ENCODE data around the gene PHF2.

DNA sequence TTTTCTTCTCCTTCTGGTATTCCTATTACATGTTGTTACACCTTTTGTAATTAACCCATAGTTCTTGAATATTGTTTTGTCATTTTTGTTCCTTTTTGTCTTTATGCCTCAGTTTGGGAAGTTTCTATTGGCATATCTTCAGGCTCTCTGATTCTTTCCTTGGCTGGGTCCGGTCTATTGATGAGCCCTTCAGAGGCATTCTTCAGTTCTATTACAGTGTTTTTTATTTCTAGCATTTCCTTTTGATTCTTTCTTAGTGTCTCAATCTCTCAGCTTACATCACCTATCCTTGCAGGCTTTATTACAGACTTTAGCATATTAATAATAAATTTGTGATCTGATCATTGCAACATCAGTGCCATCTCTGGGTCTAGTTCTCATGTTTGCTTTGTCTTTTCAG is 33.8 kb downstream of the PHF2 start:
- TF ChIP-seq, protein P1, sequence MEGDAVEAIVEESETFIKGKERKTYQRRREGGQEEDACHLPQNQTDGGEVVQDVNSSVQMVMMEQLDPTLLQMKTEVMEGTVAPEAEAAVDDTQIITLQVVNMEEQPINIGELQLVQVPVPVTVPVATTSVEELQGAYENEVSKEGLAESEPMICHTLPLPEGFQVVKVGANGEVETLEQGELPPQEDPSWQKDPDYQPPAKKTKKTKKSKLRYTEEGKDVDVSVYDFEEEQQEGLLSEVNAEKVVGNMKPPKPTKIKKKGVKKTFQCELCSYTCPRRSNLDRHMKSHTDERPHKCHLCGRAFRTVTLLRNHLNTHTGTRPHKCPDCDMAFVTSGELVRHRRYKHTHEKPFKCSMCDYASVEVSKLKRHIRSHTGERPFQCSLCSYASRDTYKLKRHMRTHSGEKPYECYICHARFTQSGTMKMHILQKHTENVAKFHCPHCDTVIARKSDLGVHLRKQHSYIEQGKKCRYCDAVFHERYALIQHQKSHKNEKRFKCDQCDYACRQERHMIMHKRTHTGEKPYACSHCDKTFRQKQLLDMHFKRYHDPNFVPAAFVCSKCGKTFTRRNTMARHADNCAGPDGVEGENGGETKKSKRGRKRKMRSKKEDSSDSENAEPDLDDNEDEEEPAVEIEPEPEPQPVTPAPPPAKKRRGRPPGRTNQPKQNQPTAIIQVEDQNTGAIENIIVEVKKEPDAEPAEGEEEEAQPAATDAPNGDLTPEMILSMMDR (IDR thresholded peaks at IDR 0.05), result no peak
- no peak for TF ChIP-seq POLR2AphosphoS5 (IDR thresholded peaks at IDR 0.05)
- no peak for TF ChIP-seq POLR2A (IDR thresholded peaks at IDR 0.05)
